Naive thymus-derived CD4-positive, alpha-beta T cell (primary cell): ENCODE measurements around the gene DNAH8. TPM values are rescaled to one million over a fixed set of nuclear protein-coding genes. Genes with fewer than 3 reads are reported as not detected.

Experiments
- ATAC-seq: fragments of 150-1000 bp; cut with Tn5 transposase; 2 replicates; pipeline ENCODE4 v1.10.0; 2021; ENCODE audit warnings: mild to moderate bottlenecking, moderate library complexity
- CTCF ChIA-PET: fragments of 350-600 bp; sonication (Branson Sonifier 250); formaldehyde crosslinking; loops from one replicate; lab custom pipeline; 2021; ENCODE audit warnings: antibody characterized with exemption; lab: Charles Lee
- POLR2A ChIA-PET: fragments of 350-600 bp; sonication (Branson Sonifier 250); formaldehyde crosslinking; loops from one replicate; lab custom pipeline; 2021; ENCODE audit warnings: antibody characterized with exemption, inconsistent platforms; lab: Charles Lee
- DNase-seq, 9 donors: peaks; one replicate each; pipeline versions ENCODE4 v3.0.0 to v3.0.0-alpha.2; 2020 to 2022; ENCODE audit warnings: mixed read lengths in 1 of 9
- H3K27ac ChIP-seq: one replicate; pipeline ENCODE4 v1.7.0; 2013; ENCODE audit warnings: mild to moderate bottlenecking, low read depth, low read length, moderate library complexity
- H3K27me3 ChIP-seq, 2 donors: one replicate each; pipeline ENCODE4 v1.7.0; 2013; ENCODE audit warnings: low read length in 2 of 2, mild to moderate bottlenecking in 2 of 2, moderate library complexity in 2 of 2; ENCODE audit not compliant: control insufficient read depth in 2 of 2, insufficient read depth in 2 of 2
- H3K36me3 ChIP-seq, 3 experiments: 1 replicate in 2 of 3; 2 replicates in 1 of 3; pipeline ENCODE4 v1.7.0; 2013; ENCODE audit warnings: low read length in 3 of 3, mild to moderate bottlenecking in 3 of 3, moderate library complexity in 1 of 3; ENCODE audit not compliant: insufficient read depth in 3 of 3, control insufficient read depth in 2 of 3
- H3K4me1 ChIP-seq, 2 donors: one replicate each; pipeline ENCODE4 v1.7.0; 2013; ENCODE audit warnings: low read length in 2 of 2, mild to moderate bottlenecking in 2 of 2, moderate library complexity in 1 of 2; ENCODE audit not compliant: control insufficient read depth in 2 of 2, insufficient read depth in 2 of 2
- H3K4me3 ChIP-seq: 2 replicates; pipeline ENCODE4 v1.7.0; 2013; ENCODE audit warnings: mild to moderate bottlenecking, low read length
- H3K9me3 ChIP-seq, 3 experiments: 1 replicate in 2 of 3; 2 replicates in 1 of 3; pipeline ENCODE4 v1.7.0; 2013; ENCODE audit warnings: low read length in 3 of 3; ENCODE audit not compliant: control insufficient read depth in 2 of 3
- H3K27ac Mint-ChIP-seq, 9 donors: one replicate each; pipeline ENCODE4 v1.8.0; 2020 to 2022; ENCODE audit warnings: mixed read lengths in 9 of 9, mild to moderate bottlenecking in 8 of 9, moderate library complexity in 5 of 9, inconsistent platforms in 2 of 9
- H3K27me3 Mint-ChIP-seq, 5 donors: one replicate each; pipeline ENCODE4 v1.8.0; 2021 to 2022; ENCODE audit warnings: mixed read lengths in 5 of 5, mild to moderate bottlenecking in 1 of 5
- H3K36me3 Mint-ChIP-seq, 5 donors: one replicate each; pipeline ENCODE4 v1.8.0; 2020 to 2022; ENCODE audit warnings: mixed read lengths in 5 of 5, mild to moderate bottlenecking in 3 of 5, inconsistent platforms in 1 of 5
- H3K4me1 Mint-ChIP-seq, 7 donors: one replicate each; pipeline ENCODE4 v1.8.0; 2020 to 2022; ENCODE audit warnings: mixed read lengths in 7 of 7, mild to moderate bottlenecking in 3 of 7, inconsistent platforms in 1 of 7
- H3K4me3 Mint-ChIP-seq, 10 donors: one replicate each; pipeline ENCODE4 v1.8.0; 2020 to 2022; ENCODE audit warnings: mild to moderate bottlenecking in 10 of 10, mixed read lengths in 10 of 10, moderate library complexity in 6 of 10, inconsistent platforms in 2 of 10
- H3K9me3 Mint-ChIP-seq, 11 donors: one replicate each; pipeline ENCODE4 v1.8.0; 2020 to 2022; ENCODE audit warnings: mixed read lengths in 11 of 11, mild to moderate bottlenecking in 4 of 11, inconsistent platforms in 1 of 11, moderate library complexity in 1 of 11
- intact Hi-C, 2 donors: fragments of 100-400 bp; cut with micrococcal nuclease; formaldehyde crosslinking; loops; one replicate each; pipeline ENCODE4 v1.15.1; 2023
- polyA plus RNA-seq, 2 donors: library from polyadenylated mRNA; unstranded; fragments of 300-500 nt; fragmentation: Illumina TruSeq; gene quantifications; one replicate each; pipeline ENCODE4 v1.2.3, GENCODE V29; 2021
- total RNA-seq, 6 experiments: library from RNA in 5 of 6; stranded (reverse) in 5 of 6; gene quantifications; 1 replicate in 5 of 6; 2 replicates in 1 of 6; pipeline ENCODE4 v1.2.3 and lab custom pipeline; 2021 to 2026

DNAH8 gene
- total and polyA plus RNA-seq, 7 experiments from 2014 or later, result 0.02 to 0.15 (median 0.05) TPM; not detected in 2

- DNase-seq (no peak), ATAC-seq (no peak)
- Histone ChIP-seq H3K27me3 (no peaks in the 10 kb centered on the region), H3K4me3 (no peak overlapping the region), H3K4me1 (peaks cover 0 to 4% of the 10 kb centered on the region in 2 donors), H3K27ac (no peak overlapping the region), H3K36me3 (no peaks in the 10 kb centered on the region), H3K9me3 (no peaks in the 10 kb centered on the region)
- H3K27ac Mint-ChIP-seq, result no peak overlapping the region
- no peak overlapping the region for H3K4me3 Mint-ChIP-seq
- POLR2A ChIA-PET, result no interaction called here
- CTCF ChIA-PET, result no interaction called here
- peaks cover 0 to 12% (median 3%) of the 10 kb centered on the region in 11 donors for H3K9me3 Mint-ChIP-seq
- H3K4me1 Mint-ChIP-seq, result peaks cover 7 to 40% (median 19%) of the 10 kb centered on the region in 7 donors
- H3K36me3 Mint-ChIP-seq, result peaks cover 0 to 20% (median 6%) of the 10 kb centered on the region in 5 donors
- H3K27me3 Mint-ChIP-seq, result peaks cover 26 to 36% (median 30%) of the 10 kb centered on the region in 5 donors
- intact Hi-C loops, result loop anchor here in 1 of 2 donors (10.0 kb wide), 1 partner anchor 1019 kb away; the partner anchor contains the start of gene KIF6
Observed at GRCh38 chr6:38705924-38706323, 9.2 kb upstream of the DNAH8 start.

GRCh38 chr6:38708496-38708895 is 6.6 kb upstream of the DNAH8 start:
- Histone ChIP-seq H3K27ac (no peak overlapping the region), H3K4me1 (peaks cover 0 to 3% of the 10 kb centered on the region in 2 donors), H3K36me3 (no peaks in the 10 kb centered on the region), H3K4me3 (no peak overlapping the region), H3K9me3 (no peaks in the 10 kb centered on the region), H3K27me3 (no peaks in the 10 kb centered on the region)
- DNase-seq (no peak), ATAC-seq (no peak)
- peaks cover 26 to 37% (median 32%) of the 10 kb centered on the region in 5 donors for H3K27me3 Mint-ChIP-seq
- H3K9me3 Mint-ChIP-seq, result peaks cover 0 to 3% (median 0%) of the 10 kb centered on the region in 11 donors
- H3K27ac Mint-ChIP-seq, result no peak overlapping the region
- intact Hi-C loops, result loop anchor here in 1 of 2 donors (10.0 kb wide), 1 partner anchor 1016 kb away; the partner anchor contains the start of gene KIF6
- H3K4me1 Mint-ChIP-seq, result peaks cover under 1 to 38% (median 2%) of the 10 kb centered on the region in 7 donors
- ChIA-PET POLR2A (no interaction called here), CTCF (interaction anchor here (0.6 kb wide), 1 partner anchor 386 kb away, joined by 3 read pairs; no protein-coding TSS in a partner anchor)
- peaks cover 0 to 10% (median 0%) of the 10 kb centered on the region in 5 donors for H3K36me3 Mint-ChIP-seq
- no peak overlapping the region for H3K4me3 Mint-ChIP-seq

GRCh38 chr6:38713812-38714211 is 1.3 kb upstream of the DNAH8 start:
- intact Hi-C loops, result loop anchor here (1.0 to 5.0 kb wide), 3 partner anchors 11 to 75 kb away; partner anchors contain the start of genes GLO1 (in 2 of the 2) and BTBD9 (in 1 of the 2)
- peaks cover 20 to 51% (median 33%) of the 10 kb centered on the region in 5 donors for H3K27me3 Mint-ChIP-seq
- peak; percentile 81 for ATAC-seq

GRCh38 chr6:38714239-38715015 is 684 bp upstream of the DNAH8 start:
- peaks cover 0 to 12% of the 10 kb centered on the region in 2 donors for H3K27me3 ChIP-seq
- H3K9me3 ChIP-seq, result no peaks in the 10 kb centered on the region
- CTCF ChIA-PET, result interaction anchor here (0.7 kb wide), 1 partner anchor 41 kb away, joined by 5 read pairs; no protein-coding TSS in a partner anchor
- POLR2A ChIA-PET, result interaction anchor here (0.7 kb wide), 1 partner anchor 896 kb away, joined by 3 read pairs; no protein-coding TSS in a partner anchor
- no peak overlapping the region for H3K4me3 ChIP-seq
- peaks cover 23 to 55% (median 35%) of the 10 kb centered on the region in 5 donors for H3K27me3 Mint-ChIP-seq
- H3K27ac Mint-ChIP-seq, result peak overlapping the region in 1 of 9 donors; percentile 96
- intact Hi-C loops, result loop anchor here (1.0 to 5.0 kb wide), 3 partner anchors 11 to 75 kb away; partner anchors contain the start of genes GLO1 (in 2 of the 2) and BTBD9 (in 1 of the 2)
- peaks cover 11 to 42% (median 20%) of the 10 kb centered on the region in 7 donors for H3K4me1 Mint-ChIP-seq
- H3K36me3 ChIP-seq, result no peaks in the 10 kb centered on the region
- H3K9me3 Mint-ChIP-seq, result peaks cover 0 to 9% (median 0%) of the 10 kb centered on the region in 11 donors
- peak; percentile 48 for ATAC-seq
- peak overlapping the region in 8 of 10 donors; percentile 29 to 83 (median 56) for H3K4me3 Mint-ChIP-seq
- H3K27ac ChIP-seq, result no peak overlapping the region
- H3K4me1 ChIP-seq, result peaks cover 5 to 14% of the 10 kb centered on the region in 2 donors
- no peak for DNase-seq
- H3K36me3 Mint-ChIP-seq, result peaks cover 0 to 15% (median 5%) of the 10 kb centered on the region in 5 donors

More at GRCh38 chr6:38713812-38714211, 1.3 kb upstream of the DNAH8 start:
- H3K4me3 Mint-ChIP-seq, result peak overlapping the region in 2 of 10 donors; percentile 67 to 83
- no peaks in the 10 kb centered on the region for H3K9me3 ChIP-seq
- CTCF ChIA-PET, result interaction anchor here (0.7 kb wide), 1 partner anchor 41 kb away, joined by 5 read pairs; no protein-coding TSS in a partner anchor
- H3K4me3 ChIP-seq, result no peak overlapping the region
- H3K36me3 ChIP-seq, result no peaks in the 10 kb centered on the region
- H3K27ac ChIP-seq, result no peak overlapping the region
- H3K27ac Mint-ChIP-seq, result peak overlapping the region in 1 of 9 donors; percentile 96
- H3K4me1 ChIP-seq, result peaks cover 5 to 14% of the 10 kb centered on the region in 2 donors
- H3K4me1 Mint-ChIP-seq, result peaks cover 11 to 43% (median 20%) of the 10 kb centered on the region in 7 donors
- H3K36me3 Mint-ChIP-seq, result peaks cover 0 to 13% (median 5%) of the 10 kb centered on the region in 5 donors
- peak in 2 of 9 donors; percentile 7 to 65 for DNase-seq
- POLR2A ChIA-PET, result interaction anchor here (0.7 to 1.0 kb wide), 2 partner anchors 9 to 895 kb away, joined by 3 read pairs; no protein-coding TSS in a partner anchor
- H3K27me3 ChIP-seq, result peaks cover 0 to 6% of the 10 kb centered on the region in 2 donors
- peaks cover 0 to 5% (median 0%) of the 10 kb centered on the region in 11 donors for H3K9me3 Mint-ChIP-seq

GRCh38 chr6:38716825-38717224 is 1.7 kb downstream of the DNAH8 start:
- no peak overlapping the region for H3K27ac ChIP-seq
- DNase-seq (no peak), ATAC-seq (no peak)
- intact Hi-C loops, result no loop called here
- no peak overlapping the region for H3K4me3 Mint-ChIP-seq
- H3K4me1 Mint-ChIP-seq, result peaks cover 11 to 34% (median 20%) of the 10 kb centered on the region in 7 donors
- H3K27ac Mint-ChIP-seq, result no peak overlapping the region
- POLR2A ChIA-PET, result no interaction called here
- H3K27me3 ChIP-seq, result peaks cover 0 to 12% of the 10 kb centered on the region in 2 donors
- peaks cover 33 to 66% (median 41%) of the 10 kb centered on the region in 5 donors for H3K27me3 Mint-ChIP-seq
- no peaks in the 10 kb centered on the region for H3K36me3 ChIP-seq
- peaks cover 5 to 14% of the 10 kb centered on the region in 2 donors for H3K4me1 ChIP-seq
- peaks cover 0 to 14% (median 8%) of the 10 kb centered on the region in 5 donors for H3K36me3 Mint-ChIP-seq
- H3K9me3 Mint-ChIP-seq, result peaks cover 2 to 21% (median 8%) of the 10 kb centered on the region in 11 donors
- CTCF ChIA-PET, result no interaction called here
- no peak overlapping the region for H3K4me3 ChIP-seq
- H3K9me3 ChIP-seq, result no peaks in the 10 kb centered on the region

- POLR2A ChIA-PET, result no interaction called here
- H3K36me3 Mint-ChIP-seq, result peaks cover 0 to 17% (median 8%) of the 10 kb centered on the region in 5 donors
- CTCF ChIA-PET, result no interaction called here
- H3K9me3 Mint-ChIP-seq, result peaks cover 2 to 21% (median 8%) of the 10 kb centered on the region in 11 donors
- ATAC-seq (no peak), DNase-seq (no peak)
- Histone ChIP-seq H3K9me3 (no peaks in the 10 kb centered on the region), H3K4me3 (no peak overlapping the region), H3K27ac (no peak overlapping the region), H3K36me3 (no peaks in the 10 kb centered on the region), H3K4me1 (peaks cover 4 to 5% of the 10 kb centered on the region in 2 donors), H3K27me3 (peaks cover 0 to 12% of the 10 kb centered on the region in 2 donors)
- peaks cover 36 to 57% (median 41%) of the 10 kb centered on the region in 5 donors for H3K27me3 Mint-ChIP-seq
- peaks cover 2 to 15% (median 9%) of the 10 kb centered on the region in 7 donors for H3K4me1 Mint-ChIP-seq
- H3K27ac Mint-ChIP-seq, result no peak overlapping the region
- intact Hi-C loops, result no loop called here
- no peak overlapping the region for H3K4me3 Mint-ChIP-seq
Observed at GRCh38 chr6:38719358-38719757, 4.2 kb downstream of the DNAH8 start.
